Pancreas (tissue), 10 donors: ENCODE results near the gene SLC2A11. TPM values are rescaled to one million over a fixed set of nuclear protein-coding genes. Genes with fewer than 3 reads are reported as not detected.

Experiments used
- ATAC-seq, 4 donors: fragments of 200-7000 bp; cut with Tn5 transposase; one replicate each; pipeline versions ENCODE4 v1.8.0 to v1.9.1; 2020; ENCODE audit warnings: mild to moderate bottlenecking in 4 of 4, moderate library complexity in 4 of 4
- DNase-seq, 6 donors: peaks; one replicate each; pipeline ENCODE4 v3.0.0-alpha.2; 2020
- FAIRE-seq: peaks from 2 replicates; lab custom pipeline; 2012; peaks lifted over from hg19 to GRCh38; lab: Jason Lieb, UNC
- H3K27ac ChIP-seq, 4 donors: fragments of 200-600 bp; sonication (generic); 1 replicate in 3 of 4; 2 replicates in 1 of 4; pipeline versions ENCODE4 v1.5.0 to v1.8.0; 2020
- H3K27me3 ChIP-seq, 4 donors: fragments of 200-600 bp; one replicate each; pipeline ENCODE4 v1.8.0; 2021
- H3K36me3 ChIP-seq, 3 donors: fragments of 200-600 bp; sonication (generic) in 1 of 3; one replicate each; pipeline versions ENCODE4 v1.5.0 to v1.8.0; 2020 to 2021
- H3K4me1 ChIP-seq, 3 donors: fragments of 200-600 bp; one replicate each; pipeline ENCODE4 v1.8.0; 2021
- H3K4me3 ChIP-seq, 4 donors: fragments of 200-600 bp; sonication (generic) in 2 of 4; one replicate each; pipeline versions ENCODE4 v1.5.0 to v1.8.0; 2020 to 2021
- H3K9me3 ChIP-seq, 4 donors: fragments of 200-600 bp; one replicate each; pipeline ENCODE4 v1.8.0; 2021
- WGBS, 2 donors: extraction: QIAGEN DNeasy Blood & Tissue Kit; methylation state at CpG; one replicate each; pipeline ENCODE4 v1.1.7; 2013; 5-methylcytosine and 5-hydroxymethylcytosine counted together
- intact Hi-C, 3 donors: fragments of 100-400 bp; cut with DNase I; formaldehyde crosslinking; loops; one replicate each; pipeline versions ENCODE4 v1.11.1 to v1.14.2; 2022
- polyA plus RNA-seq, 2 donors: library from polyadenylated mRNA; stranded (reverse); fragments of 200-250 nt; gene quantifications; one replicate each; pipeline ENCODE4 v1.2.3, GENCODE V29; 2013
- total RNA-seq, 6 donors: library from RNA; stranded (reverse); fragmentation: NEBNext Ultra II Directional in 4 of 6; extraction: Animal tissue kit (Norgen Biotek cat#: 25700) in 4 of 6; gene quantifications; one replicate each; pipeline versions ENCODE4 v1.2.1 to v1.2.4, GENCODE V29; 2021 to 2023
- TF ChIP-seq, protein P1 (sequence below), 4 donors: fragments of 200-600 bp; sonication (generic) in 3 of 4; IDR thresholded peaks; one replicate each; pipeline versions ENCODE4 v1.5.0 to v1.8.0; 2021; ENCODE audit warnings: antibody characterized with exemption in 4 of 4
- donor health status: healthy with polysubstance abuse.
- donor health status: DM: no; HTN: no; CAD: no; lungs with moderate emphysema.
- donor health status: DM: no; HTN: no; CAD: no.
- donor health status: control.
- donor health status: control.
- donor health status: Bipolar disorder and iron deficiency.
- donor health status: DM: yes; HTN: yes; CAD: no.
- donor health status: DM: no; HTN: no; CAD: no.
- donor health status: DM: no; HTN: no; CAD: no.
- donor health status: DM: yes; HTN: yes; CAD: no.

Gene SLC2A11
- total and polyA plus RNA-seq, 8 donors, result 10.3 to 21.9 (median 17.8) TPM

DNA sequence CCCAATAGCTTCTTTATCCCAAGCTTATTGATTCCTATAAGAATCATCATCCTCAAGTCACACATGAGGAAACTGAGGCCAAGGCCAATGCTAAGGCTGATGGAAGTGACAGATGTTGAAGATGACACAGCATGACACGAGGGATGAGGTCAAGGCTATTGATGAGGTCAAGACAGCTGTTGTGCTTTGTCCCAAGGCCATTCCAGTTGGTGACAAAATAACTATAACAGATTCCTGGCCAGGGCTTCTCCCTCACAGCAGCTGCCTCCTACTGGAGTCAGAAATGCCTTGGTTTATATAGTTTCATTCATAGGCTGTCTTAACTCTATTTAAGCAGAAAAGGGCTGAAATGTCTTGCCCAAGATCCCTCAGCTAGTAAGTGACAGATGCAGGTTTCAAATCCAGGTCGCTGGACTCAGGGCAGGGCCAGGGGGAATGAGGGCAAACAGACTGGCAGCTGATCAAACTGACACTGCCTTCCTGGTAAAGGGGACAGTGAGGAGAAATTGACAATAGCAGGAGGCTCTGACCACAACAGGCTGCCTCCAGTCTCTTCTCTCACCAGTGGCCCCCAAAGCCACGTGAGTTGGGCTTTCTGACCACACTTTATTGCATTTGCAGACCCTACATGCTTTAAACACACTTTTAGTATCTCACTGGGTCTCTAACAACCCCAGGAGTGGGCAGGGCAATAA lies 53.0 kb downstream of the SLC2A11 start:
- intact Hi-C loops, result no loop called here

DNA sequence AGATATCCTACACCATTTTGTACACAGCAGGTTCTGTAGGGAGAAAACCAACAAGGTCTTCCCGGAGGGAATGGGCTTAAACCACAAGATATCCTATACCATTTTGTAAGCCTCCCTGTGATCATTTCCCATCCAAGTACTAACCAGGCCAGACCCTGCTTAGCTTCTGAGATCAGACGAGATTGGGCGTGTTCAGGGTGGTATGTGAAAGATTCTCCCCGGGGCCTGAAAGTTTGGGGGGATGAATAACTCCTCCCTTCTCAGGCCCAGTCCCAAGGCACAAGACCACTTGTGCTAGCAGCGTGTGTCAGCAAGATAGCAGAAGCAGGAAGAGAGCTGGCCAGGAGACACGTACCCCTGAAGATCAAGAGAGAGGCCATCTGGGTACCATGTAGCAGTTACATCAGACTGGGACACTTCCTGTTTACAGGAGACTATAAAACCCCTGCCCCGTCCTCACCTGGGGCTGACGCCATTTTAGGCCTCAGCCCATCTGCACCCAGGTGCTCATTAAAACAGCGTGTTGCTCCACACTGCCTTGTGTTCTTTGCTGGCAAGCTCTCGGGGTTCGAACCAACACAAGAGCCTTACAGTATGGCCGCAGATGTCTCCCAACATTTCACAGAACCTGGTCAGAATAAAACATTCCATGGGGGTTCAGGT lies 53.8 kb downstream of the SLC2A11 start:
- Histone ChIP-seq H3K27me3 (no peaks in the 10 kb centered on the region), H3K9me3 (no peaks in the 10 kb centered on the region), H3K4me1 (no peaks in the 10 kb centered on the region), H3K4me3 (no peak overlapping the region), H3K36me3 (no peaks in the 10 kb centered on the region), H3K27ac (no peak overlapping the region)
- DNase-seq (no peak), FAIRE-seq (no peak), ATAC-seq (no peak)
- intact Hi-C loops, result no loop called here
- TF ChIP-seq, protein P1, sequence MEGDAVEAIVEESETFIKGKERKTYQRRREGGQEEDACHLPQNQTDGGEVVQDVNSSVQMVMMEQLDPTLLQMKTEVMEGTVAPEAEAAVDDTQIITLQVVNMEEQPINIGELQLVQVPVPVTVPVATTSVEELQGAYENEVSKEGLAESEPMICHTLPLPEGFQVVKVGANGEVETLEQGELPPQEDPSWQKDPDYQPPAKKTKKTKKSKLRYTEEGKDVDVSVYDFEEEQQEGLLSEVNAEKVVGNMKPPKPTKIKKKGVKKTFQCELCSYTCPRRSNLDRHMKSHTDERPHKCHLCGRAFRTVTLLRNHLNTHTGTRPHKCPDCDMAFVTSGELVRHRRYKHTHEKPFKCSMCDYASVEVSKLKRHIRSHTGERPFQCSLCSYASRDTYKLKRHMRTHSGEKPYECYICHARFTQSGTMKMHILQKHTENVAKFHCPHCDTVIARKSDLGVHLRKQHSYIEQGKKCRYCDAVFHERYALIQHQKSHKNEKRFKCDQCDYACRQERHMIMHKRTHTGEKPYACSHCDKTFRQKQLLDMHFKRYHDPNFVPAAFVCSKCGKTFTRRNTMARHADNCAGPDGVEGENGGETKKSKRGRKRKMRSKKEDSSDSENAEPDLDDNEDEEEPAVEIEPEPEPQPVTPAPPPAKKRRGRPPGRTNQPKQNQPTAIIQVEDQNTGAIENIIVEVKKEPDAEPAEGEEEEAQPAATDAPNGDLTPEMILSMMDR (IDR thresholded peaks at IDR 0.05), result no peak
- WGBS, 2 donors, result 91 to 96% methylated on average over 12 of the region's 12 CpGs

More for the DNA sequence above, 53.0 kb downstream of the SLC2A11 start:
- FAIRE-seq (no peak), ATAC-seq (no peak), DNase-seq (no peak)
- TF ChIP-seq, protein P1 (IDR thresholded peaks at IDR 0.05), result no peak
- Histone ChIP-seq H3K9me3 (no peaks in the 10 kb centered on the region), H3K4me1 (no peaks in the 10 kb centered on the region), H3K27me3 (no peaks in the 10 kb centered on the region), H3K27ac (no peak overlapping the region), H3K36me3 (no peaks in the 10 kb centered on the region), H3K4me3 (no peak overlapping the region)
- WGBS, 2 donors, result 68 to 69% methylated on average over 3 of the region's 3 CpGs

GRCh38 chr22:23912293-23912903 lies 54.7 kb downstream of the SLC2A11 start:
- H3K4me3 ChIP-seq, result no peak overlapping the region
- H3K4me1 ChIP-seq, result no peaks in the 10 kb centered on the region
- TF ChIP-seq, protein P1 (IDR thresholded peaks at IDR 0.05), result no peak
- no peak for DNase-seq
- no peaks in the 10 kb centered on the region for H3K9me3 ChIP-seq
- no peaks in the 10 kb centered on the region for H3K27me3 ChIP-seq
- intact Hi-C loops, result no loop called here
- FAIRE-seq, result no peak
- 86 to 90% methylated on average over 9 of the region's 9 CpGs for WGBS, 2 donors
- H3K36me3 ChIP-seq, result no peaks in the 10 kb centered on the region
- ATAC-seq, result no peak
- H3K27ac ChIP-seq, result no peak overlapping the region

- 0% methylated on average over 1 of the region's 1 CpG for WGBS, 2 donors
- no peak for FAIRE-seq
- no peaks in the 10 kb centered on the region for H3K27me3 ChIP-seq
- TF ChIP-seq, protein P1 (IDR thresholded peaks at IDR 0.05), result no peak
- intact Hi-C loops, result no loop called here
- H3K9me3 ChIP-seq, result no peaks in the 10 kb centered on the region
- ATAC-seq, result no peak
- H3K4me3 ChIP-seq, result peak overlapping the region; percentile 15 to 53 (median 45)
- no peak for DNase-seq
- H3K27ac ChIP-seq, result peak overlapping the region; percentile 36 to 86 (median 68)
- H3K4me1 ChIP-seq, result no peaks in the 10 kb centered on the region
- H3K36me3 ChIP-seq, result no peaks in the 10 kb centered on the region
These were observed 55.6 kb downstream of the SLC2A11 start for GRCh38 chr22:23913306-23913660.
